HCT116 (cell line): ENCODE data around the gene CELA3A. TPM values are rescaled to one million over a fixed set of nuclear protein-coding genes. Genes with fewer than 3 reads are reported as not detected.
A peak's percentile ranks its signal among the peaks of the same experiment; 100 is the strongest.

Experiments
- ATAC-seq: fragments of 200-7000 bp; cut with Tn5 transposase; 2 replicates; pipeline ENCODE4 v1.9.1; 2020; ENCODE audit warnings: mild to moderate bottlenecking, moderate library complexity
- BruUV-seq: library from RNA; stranded (reverse); fragments of 400-500 nt; replicated peaks from 2 replicates; lab custom pipeline; 2021; lab: Mats Ljungman, UMichigan
- CTCF ChIA-PET: fragments of 300-600 bp; sonication (Branson Sonifier 250); formaldehyde crosslinking; loops from one replicate; lab custom pipeline; 2021; ENCODE audit warnings: antibody characterized with exemption; lab: Charles Lee
- POLR2A ChIA-PET: fragments of 300-600, 350-600 bp; sonication (Branson Sonifier 250); formaldehyde crosslinking; loops from one replicate; lab custom pipeline; 2021; ENCODE audit warnings: antibody characterized with exemption; lab: Charles Lee
- RAD21 ChIA-PET, 2 experiments: fragments of 300-600 bp; sonication (Branson Sonifier 250); formaldehyde crosslinking; loops; one replicate each; lab custom pipeline; 2023; ENCODE audit warnings: low total read pairs in 2 of 2; ENCODE audit not compliant: uncharacterized antibody in 2 of 2, unreplicated experiment in 2 of 2, low non-redundant PET in 1 of 2; lab: Charles Lee
- DNase-seq: peaks from one replicate; pipeline ENCODE4 v3.0.0-alpha.2; 2010; ENCODE audit warnings: low read depth, low spot score
- H2AFZ ChIP-seq: fragments of 200-600 bp; shearing (Covaris generic), sonication (generic); 2 replicates; pipeline ENCODE4 v1.6.1; 2017; ENCODE audit warnings: low read depth, mixed run types, mixed read lengths, antibody characterized with exemption, low read length; ENCODE audit not compliant: poor library complexity, severe bottlenecking
- H3K27ac ChIP-seq: 2 replicates; pipeline ENCODE4 v1.5.1; 2012; ENCODE audit warnings: low read depth, low read length
- H3K27me3 ChIP-seq: fragments of 200-600 bp; sonication (generic); 2 replicates; pipeline ENCODE4 v1.6.1; 2016; ENCODE audit warnings: mixed run types, low read length, mixed read lengths; ENCODE audit not compliant: insufficient read depth
- H3K36me3 ChIP-seq, 2 experiments: fragments of 200-500 bp in 1 of 2; fragments of 200-600 bp in 1 of 2; sonication (Bioruptor generic) in 1 of 2; sonication (generic) in 1 of 2; 2 replicates each; pipeline versions ENCODE4 v1.5.1 to v1.6.1; 2014 to 2016; ENCODE audit warnings: low read length in 2 of 2, inconsistent platforms in 1 of 2, mixed read lengths in 1 of 2, mixed run types in 1 of 2; ENCODE audit not compliant: insufficient read depth in 2 of 2, control insufficient read depth in 1 of 2
- H3K4me1 ChIP-seq, 2 experiments: fragments of 200-600 bp in 1 of 2; sonication (generic) in 1 of 2; 2 replicates each; pipeline versions ENCODE4 v1.5.1 to v1.6.1; 2012 to 2017; ENCODE audit warnings: low read length in 2 of 2, inconsistent platforms in 1 of 2, mild to moderate bottlenecking in 1 of 2, mixed read lengths in 1 of 2, mixed run types in 1 of 2, moderate library complexity in 1 of 2; ENCODE audit not compliant: insufficient read depth in 2 of 2, control insufficient read depth in 1 of 2
- H3K4me2 ChIP-seq: fragments of 200-600 bp; sonication (generic); 2 replicates; pipeline ENCODE4 v1.6.1; 2017; ENCODE audit warnings: mixed run types, low read length, mixed read lengths
- H3K4me3 ChIP-seq, 2 experiments: fragments of 200-600 bp in 1 of 2; sonication (generic) in 1 of 2; replicated peaks in 1 of 2; 2 replicates each; pipeline ENCODE4 v1.5.1; 2011 to 2016; ENCODE audit warnings: low read length in 2 of 2, control low read depth in 1 of 2, low read depth in 1 of 2, mild to moderate bottlenecking in 1 of 2, mixed read lengths in 1 of 2, mixed run types in 1 of 2
- H3K79me2 ChIP-seq: fragments of 200-600 bp; sonication (generic); 2 replicates; pipeline ENCODE4 v1.6.1; 2017; ENCODE audit warnings: mild to moderate bottlenecking, mixed run types, low read length, moderate library complexity, mixed read lengths; ENCODE audit not compliant: insufficient read depth
- H3K9ac ChIP-seq: fragments of 200-600 bp; sonication (generic); 2 replicates; pipeline ENCODE4 v1.6.1; 2016; ENCODE audit warnings: low read length, mixed read lengths
- H3K9me2 ChIP-seq: fragments of 200-600 bp; sonication (generic), shearing (Covaris generic); 2 replicates; pipeline ENCODE4 v1.6.1; 2017; ENCODE audit warnings: mixed run types, mild to moderate bottlenecking, moderate library complexity; ENCODE audit not compliant: insufficient read depth
- H3K9me3 ChIP-seq, 2 experiments: fragments of 200-500 bp in 1 of 2; fragments of 200-600 bp in 1 of 2; sonication (Bioruptor generic) in 1 of 2; sonication (generic) in 1 of 2; 2 replicates each; pipeline ENCODE4 v1.6.1; 2014 to 2017; ENCODE audit warnings: low read length in 2 of 2, mixed read lengths in 2 of 2, inconsistent platforms in 1 of 2, low read depth in 1 of 2, mild to moderate bottlenecking in 1 of 2, mixed run types in 1 of 2, moderate library complexity in 1 of 2; ENCODE audit not compliant: control insufficient read depth in 1 of 2, insufficient read depth in 1 of 2
- H4K20me1 ChIP-seq: fragments of 200-600 bp; sonication (generic), shearing (Covaris generic); 2 replicates; pipeline ENCODE4 v1.6.1; 2017; ENCODE audit warnings: mixed run types, mild to moderate bottlenecking, moderate library complexity; ENCODE audit not compliant: insufficient read depth
- CEBPB ChIP-seq: IDR thresholded peaks from 2 replicates; pipeline ENCODE4 v1.6.1; 2012; ENCODE audit warnings: low read depth
- EZH2 ChIP-seq: fragments of 200-600 bp; sonication (generic); IDR thresholded peaks from 2 replicates; pipeline ENCODE4 v1.6.1; 2017; ENCODE audit warnings: antibody characterized with exemption, mixed run types
- RAD21 ChIP-seq: IDR thresholded peaks from 2 replicates; pipeline ENCODE4 v1.6.1; 2012; ENCODE audit warnings: low read depth, mild to moderate bottlenecking
- SP1 ChIP-seq: IDR thresholded peaks from 2 replicates; pipeline ENCODE4 v1.6.1; 2012; ENCODE audit warnings: low read depth
- SRF ChIP-seq: IDR thresholded peaks from 2 replicates; pipeline ENCODE4 v1.6.1; 2012; ENCODE audit warnings: low read depth
- intact Hi-C: fragments of 100-400 bp; cut with micrococcal nuclease; formaldehyde crosslinking; loops from 2 replicates; pipeline ENCODE4 v1.10.0; 2022
- total RNA-seq: library from RNA; stranded (reverse); gene quantifications from one replicate; pipeline ENCODE4 v1.2.1, GENCODE V29; 2021; ENCODE audit not compliant: unreplicated experiment
- TF ChIP-seq, protein P1 (sequence below): IDR thresholded peaks from 2 replicates; pipeline ENCODE4 v1.6.1; 2012
- TF ChIP-seq, protein P2 (sequence below): IDR thresholded peaks from 2 replicates; pipeline ENCODE4 v1.6.1; 2012

CELA3A gene
- total RNA-seq, 1 experiment from 2014 or later, result 9.0 TPM

DNA sequence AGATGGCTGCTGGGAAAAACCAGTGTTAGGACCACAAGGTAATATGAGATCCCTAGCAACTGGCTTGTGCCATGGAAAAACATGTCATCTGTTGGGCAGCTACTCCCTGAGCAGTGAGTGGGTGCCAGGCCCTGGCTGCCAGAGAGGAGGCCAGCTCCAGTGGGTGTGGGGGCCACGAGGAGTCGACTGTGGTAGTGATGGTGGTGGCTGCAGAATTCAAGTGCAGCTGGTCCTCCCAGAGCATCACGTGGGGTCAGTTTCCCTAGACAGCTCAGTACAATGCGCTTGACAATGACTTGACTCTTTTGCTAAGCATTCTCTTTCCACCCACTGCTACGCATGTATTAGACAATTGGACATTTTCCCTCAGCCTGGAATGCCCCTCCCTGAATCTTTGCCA, 36.6 kb downstream of the CELA3A start:
- Histone ChIP-seq H4K20me1 (no peaks in the 10 kb centered on the region), H2AFZ (no peak overlapping the region), H3K79me2 (no peaks in the 10 kb centered on the region), H3K9me3 (no peaks in the 10 kb centered on the region), H3K4me1 (peaks cover 11 to 29% of the 10 kb centered on the region in 2 experiments; a peak in 3 of 4 replicates), H3K9ac (no peak overlapping the region), H3K27ac (no peak overlapping the region), H3K4me3 (no peak overlapping the region), H3K9me2 (no peaks in the 10 kb centered on the region), H3K4me2 (no peak overlapping the region), H3K36me3 (no peaks in the 10 kb centered on the region), H3K27me3 (no peaks in the 10 kb centered on the region)
- no peak for TF ChIP-seq EZH2
- TF ChIP-seq SP1, result no peak
- no peak for TF ChIP-seq CEBPB
- TF ChIP-seq, protein P1, sequence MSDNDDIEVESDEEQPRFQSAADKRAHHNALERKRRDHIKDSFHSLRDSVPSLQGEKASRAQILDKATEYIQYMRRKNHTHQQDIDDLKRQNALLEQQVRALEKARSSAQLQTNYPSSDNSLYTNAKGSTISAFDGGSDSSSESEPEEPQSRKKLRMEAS, result no peak
- TF ChIP-seq SRF, result no peak
- TF ChIP-seq, protein P2, sequence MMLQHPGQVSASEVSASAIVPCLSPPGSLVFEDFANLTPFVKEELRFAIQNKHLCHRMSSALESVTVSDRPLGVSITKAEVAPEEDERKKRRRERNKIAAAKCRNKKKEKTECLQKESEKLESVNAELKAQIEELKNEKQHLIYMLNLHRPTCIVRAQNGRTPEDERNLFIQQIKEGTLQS, result no peak
- intact Hi-C loops, result no loop called here
- DNase-seq (no peak), ATAC-seq (no peak)
- CTCF ChIA-PET, result no interaction called here
- BruUV-seq, result no TSS peak
- RAD21 ChIA-PET, result no interaction called here
- POLR2A ChIA-PET, result no interaction called here

DNA sequence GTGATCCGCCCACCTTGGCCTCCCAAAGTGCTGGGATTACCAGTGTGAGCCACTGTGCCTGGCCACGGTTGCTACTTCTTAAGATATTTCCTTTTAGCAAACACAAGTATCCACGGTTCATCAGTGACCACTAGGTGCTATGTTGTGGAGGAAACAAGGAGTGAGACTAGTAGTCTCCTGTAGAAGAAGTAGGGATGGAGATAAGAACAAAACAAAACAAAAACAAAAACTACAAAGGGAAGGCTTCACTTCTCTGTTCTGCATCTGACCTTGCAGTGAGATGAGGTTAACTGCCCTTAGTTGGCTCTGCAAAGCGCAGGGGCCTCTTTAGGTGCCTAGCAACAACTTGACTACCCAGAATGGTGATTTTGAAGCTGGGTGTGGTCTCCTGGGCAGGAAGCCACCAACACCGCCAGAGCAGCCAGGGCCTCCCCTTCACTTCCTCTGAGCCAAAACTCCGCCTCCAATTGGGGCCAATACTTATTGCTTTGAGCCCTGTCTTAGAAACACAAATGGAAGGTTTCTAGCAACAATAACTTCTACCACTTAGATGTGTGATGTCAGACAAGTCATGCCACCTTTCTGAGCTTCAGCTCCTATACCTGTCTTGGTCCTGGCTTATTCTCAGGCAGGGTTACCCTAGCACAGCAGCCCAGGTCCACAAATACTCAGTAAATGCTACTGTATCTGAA, 38.3 kb downstream of the CELA3A start:
- RAD21 ChIA-PET, result no interaction called here
- H3K9me3 ChIP-seq, result no peaks in the 10 kb centered on the region
- no TSS peak for BruUV-seq
- H3K9ac ChIP-seq, result no peak overlapping the region
- ATAC-seq (peak; percentile 91), DNase-seq (no peak)
- H3K27me3 ChIP-seq, result no peaks in the 10 kb centered on the region
- H3K27ac ChIP-seq, result peak overlapping the region; percentile 26
- POLR2A ChIA-PET, result interaction anchor here (0.8 to 1.1 kb wide), 3 partner anchors 13 to 15 kb away, joined by 3 to 6 read pairs (median 4); partner anchors contain the start of gene CDC42
- H3K4me1 ChIP-seq, result peaks cover 15 to 33% of the 10 kb centered on the region in 2 experiments; a peak in 3 of 4 replicates
- H3K79me2 ChIP-seq, result no peaks in the 10 kb centered on the region
- H3K4me3 ChIP-seq, result peak overlapping the region in 1 of 2 experiments; percentile 17; a peak in 2 of 4 replicates
- H4K20me1 ChIP-seq, result no peaks in the 10 kb centered on the region
- CTCF ChIA-PET, result interaction anchor here (0.6 to 1.2 kb wide), 4 partner anchors 10 to 14 kb away, joined by 3 to 5 read pairs (median 4); partner anchors contain the start of gene CDC42
- peak overlapping the region; percentile 56 for H3K4me2 ChIP-seq
- no peaks in the 10 kb centered on the region for H3K9me2 ChIP-seq
- no peaks in the 10 kb centered on the region for H3K36me3 ChIP-seq
- TF ChIP-seq SRF, result no peak
- TF ChIP-seq SP1, result peak; percentile 27; the same call in 1 of the 2 replicates
- TF ChIP-seq RAD21, result no peak
- H2AFZ ChIP-seq, result peak overlapping the region; percentile 74
- intact Hi-C loops, result no loop called here
